HG02610 (cell line): ENCODE results near the gene TMPRSS6.

Experiments used
- ATAC-seq: cut with Tn5 transposase; IDR thresholded peaks from one replicate; pipeline ENCODE4 v1.9.1; 2021; ENCODE audit warnings: mild to moderate bottlenecking, moderate library complexity; ENCODE audit not compliant: unreplicated experiment

Gene TMPRSS6

DNA sequence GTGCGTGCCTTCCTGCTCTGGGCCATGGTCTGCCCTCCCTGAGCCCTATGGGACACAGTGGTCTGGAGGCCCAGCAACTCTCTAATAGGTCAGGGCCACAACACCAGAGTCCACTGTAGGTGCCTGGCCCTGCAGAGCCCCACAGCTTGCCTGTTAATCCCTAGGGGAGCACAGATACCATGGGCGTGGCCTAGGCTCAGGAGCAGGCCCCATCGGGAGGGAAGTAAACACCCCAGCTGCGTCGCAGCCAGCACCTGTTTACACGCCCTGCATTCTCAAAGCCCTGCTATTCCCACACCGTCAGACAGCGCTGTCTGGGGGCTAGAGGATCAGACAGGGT, 55.5 kb downstream of the TMPRSS6 start:
- no peak for ATAC-seq

DNA sequence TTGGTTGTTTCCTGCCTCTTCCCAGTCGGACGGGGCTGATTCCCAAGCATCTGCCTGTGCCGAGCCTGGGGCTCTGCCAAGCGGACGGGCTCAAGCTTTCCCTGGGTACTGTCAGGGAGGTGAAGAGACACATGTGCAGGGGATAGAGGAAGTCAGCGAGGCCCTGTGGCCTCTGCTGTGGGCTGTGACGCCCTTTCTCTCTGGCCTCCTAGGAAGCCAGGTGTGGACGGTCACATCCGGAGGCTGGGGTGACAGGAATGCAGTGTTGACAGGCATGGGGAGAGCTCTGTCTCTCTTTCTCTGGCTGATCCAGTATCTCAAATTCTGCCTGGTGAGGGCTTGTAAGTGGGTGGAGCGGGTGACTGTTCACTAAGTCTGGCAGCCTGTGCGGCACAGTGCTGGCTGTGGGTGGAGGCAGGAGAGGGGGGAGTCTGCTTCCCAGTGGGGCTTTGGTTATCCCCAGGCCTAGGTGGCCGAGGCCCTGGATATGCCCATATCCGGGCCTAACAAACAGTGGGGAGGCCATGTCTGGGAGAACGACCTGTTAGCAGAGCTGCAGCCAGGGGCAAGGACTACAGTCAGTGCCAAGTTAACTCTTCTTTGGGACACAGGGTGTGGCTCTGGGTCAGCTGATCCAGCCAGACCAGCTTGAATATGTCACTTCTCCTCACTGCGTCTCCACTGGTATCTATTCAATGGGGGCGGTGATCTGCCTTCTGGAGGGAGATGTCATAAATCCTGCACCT, 56.0 kb downstream of the TMPRSS6 start:
- no peak for ATAC-seq

DNA sequence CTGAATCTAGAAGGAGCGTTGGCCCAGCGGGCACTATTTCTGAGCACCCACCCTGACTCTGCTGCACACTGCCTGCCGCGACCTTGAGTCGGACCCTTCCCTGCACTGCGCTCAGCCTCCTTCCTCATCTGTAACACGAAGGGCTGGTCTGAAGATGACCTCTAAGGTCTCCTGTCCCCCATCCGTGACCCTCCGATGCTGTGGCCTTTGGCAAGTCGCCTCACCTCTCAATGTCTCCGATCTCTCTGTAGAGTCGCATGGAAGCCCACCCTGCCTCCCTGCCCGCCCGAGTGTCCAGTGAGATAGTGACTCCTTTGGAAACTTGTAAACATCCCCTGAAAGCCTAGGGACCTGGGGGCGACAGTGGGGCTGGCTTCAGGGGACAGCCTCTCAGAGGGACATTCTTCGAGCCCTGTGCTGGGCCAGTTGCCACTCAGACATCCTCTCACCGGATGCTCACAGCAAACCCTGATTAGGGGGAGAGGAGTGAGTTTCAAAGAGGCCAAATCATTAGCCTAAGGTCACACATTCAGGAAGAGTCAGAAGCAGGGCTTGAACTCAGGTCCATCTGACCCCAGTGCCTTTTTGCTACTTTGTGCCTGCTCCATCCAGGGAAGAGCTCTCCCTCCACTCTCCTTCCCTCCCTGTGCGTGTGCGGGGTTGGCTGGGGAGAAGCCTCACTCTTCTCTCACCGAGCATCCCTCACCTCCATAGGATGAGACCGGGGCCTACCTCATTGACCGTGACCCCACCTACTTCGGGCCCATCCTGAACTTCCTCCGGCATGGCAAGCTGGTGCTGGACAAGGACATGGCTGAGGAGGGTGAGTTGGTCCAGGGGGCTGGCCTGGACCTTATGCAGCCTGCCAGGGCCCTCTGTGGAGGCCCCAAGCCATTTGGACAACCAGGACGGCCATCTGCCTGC, 56.9 kb downstream of the TMPRSS6 start:
- ATAC-seq = no peak

DNA sequence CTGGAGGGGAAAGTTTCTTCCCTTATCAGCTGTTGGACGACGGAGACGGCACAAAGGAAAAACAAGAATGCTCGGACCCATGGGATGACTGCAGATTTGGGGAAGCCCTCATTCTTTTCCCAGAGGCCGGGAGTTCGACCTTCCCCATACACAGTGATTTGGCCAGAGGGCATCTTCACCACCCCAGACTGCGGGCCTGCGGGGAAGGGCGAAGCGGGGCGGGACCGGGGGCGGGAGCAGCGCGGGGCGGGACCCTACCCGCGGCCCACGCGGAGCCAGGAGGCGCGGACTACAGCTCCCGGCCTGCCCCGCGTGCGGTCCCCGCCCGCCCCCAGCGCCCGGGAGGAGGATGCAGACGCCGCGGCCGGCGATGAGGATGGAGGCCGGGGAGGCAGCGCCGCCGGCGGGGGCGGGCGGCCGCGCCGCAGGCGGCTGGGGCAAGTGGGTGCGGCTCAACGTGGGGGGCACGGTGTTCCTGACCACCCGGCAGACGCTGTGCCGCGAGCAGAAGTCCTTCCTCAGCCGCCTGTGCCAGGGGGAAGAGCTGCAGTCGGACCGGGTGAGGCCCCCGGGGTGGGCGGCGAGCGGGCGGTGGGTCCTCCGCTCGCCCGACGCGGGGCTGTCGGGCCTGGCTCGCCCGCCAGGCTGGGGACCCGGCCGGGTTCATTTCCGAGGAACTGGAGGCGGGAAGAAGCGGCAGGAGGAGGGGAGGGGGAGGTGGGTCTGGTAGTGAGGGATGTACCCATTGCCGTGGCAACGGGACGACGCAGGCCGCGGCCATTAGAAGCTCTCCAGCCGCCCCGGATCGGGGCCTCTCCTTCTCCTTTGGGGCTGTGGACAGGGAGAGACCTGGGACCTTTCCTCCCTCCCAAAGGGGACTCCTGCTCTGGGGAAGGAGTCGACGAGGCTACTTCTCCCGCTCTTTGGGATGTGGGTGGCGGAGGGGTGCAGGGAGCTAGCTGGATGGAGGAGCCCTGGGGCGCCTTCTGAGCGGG, 57.8 kb downstream of the TMPRSS6 start, which contains the start of gene KCTD17:
KCTD17 (plus strand) TSS at position 352 of the 995 bp plus-strand sequence; CDS start at position 371, 19 bp downstream.
- peak; percentile 87 for ATAC-seq

DNA sequence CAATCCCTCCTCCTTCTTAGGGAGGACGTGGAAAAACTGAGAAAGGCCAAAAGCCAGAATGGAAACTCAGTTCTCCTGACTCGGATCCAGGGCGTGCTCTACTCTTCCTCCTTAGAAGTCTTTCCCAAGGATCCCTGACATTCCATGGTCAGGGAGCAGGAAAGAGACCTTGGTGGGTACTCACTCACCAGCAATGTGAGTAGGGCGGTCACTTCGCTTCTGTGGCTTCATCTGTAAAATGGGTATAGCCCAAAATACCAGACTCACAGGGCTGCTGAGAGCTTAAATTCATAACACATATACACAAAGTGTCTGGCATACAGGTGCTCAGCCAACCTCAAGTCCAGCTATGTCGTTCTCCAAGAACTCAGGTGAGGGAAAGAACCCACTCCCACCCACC, 58.6 kb downstream of the TMPRSS6 start:
- no peak for ATAC-seq

DNA sequence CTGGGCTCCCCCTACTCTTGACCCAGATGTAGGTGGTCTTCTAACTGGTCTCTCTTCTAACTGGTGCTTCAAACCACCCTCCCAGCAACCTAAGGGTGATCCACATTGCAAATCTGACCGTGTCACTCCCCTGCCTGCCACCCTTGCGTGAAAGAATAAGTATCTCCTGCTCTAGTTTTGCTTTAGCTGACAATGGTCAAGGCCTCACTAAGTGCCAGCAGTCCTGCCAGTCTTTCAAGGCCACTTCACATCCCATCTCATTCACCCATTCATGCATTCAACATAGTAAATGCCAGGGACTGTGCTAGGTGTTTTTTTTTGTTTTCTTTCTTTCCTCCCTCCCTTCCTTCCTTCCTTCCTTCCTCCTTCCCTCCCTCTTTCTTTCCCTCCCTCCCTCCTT, 60.3 kb downstream of the TMPRSS6 start:
- no peak for ATAC-seq

DNA sequence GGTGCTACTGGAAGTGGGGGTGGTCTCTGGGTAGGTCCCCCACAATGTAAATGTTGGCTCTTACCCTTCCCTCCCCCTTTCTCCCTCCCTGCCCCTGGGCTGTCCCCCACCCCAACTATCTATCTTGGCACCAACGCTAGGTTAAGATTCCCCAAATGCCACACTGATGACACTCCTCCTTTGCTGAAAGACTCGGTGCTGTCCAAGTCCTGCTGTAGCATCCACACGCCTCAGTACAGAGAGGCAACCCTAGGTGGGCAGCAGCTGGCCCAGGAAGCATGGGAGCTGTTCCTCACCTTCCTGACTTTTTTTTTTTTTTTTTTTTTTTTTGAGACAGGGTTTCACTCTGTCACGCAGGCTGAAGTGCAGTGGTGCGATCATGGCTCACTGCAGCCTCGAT, 61.4 kb downstream of the TMPRSS6 start:
- no peak for ATAC-seq

DNA sequence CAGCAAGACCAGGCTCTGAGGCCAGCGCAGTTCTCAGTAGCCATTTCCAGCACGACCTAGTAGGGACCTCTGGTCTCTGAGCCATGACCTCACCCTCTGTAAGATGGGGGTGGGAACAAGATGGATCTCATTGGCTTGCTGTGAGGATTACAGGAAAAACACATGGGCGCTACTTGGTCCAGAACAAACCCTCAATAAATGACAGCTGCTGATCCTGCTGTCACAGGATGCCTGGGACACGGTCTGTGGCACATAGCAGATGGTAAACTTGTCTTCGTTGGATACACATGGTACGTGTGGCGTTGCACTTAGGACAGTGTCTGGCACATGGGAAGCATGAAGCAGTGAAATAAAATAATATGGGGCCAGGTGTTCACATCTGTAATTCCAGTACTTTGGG, 62.5 kb downstream of the TMPRSS6 start:
- ATAC-seq = no peak

DNA sequence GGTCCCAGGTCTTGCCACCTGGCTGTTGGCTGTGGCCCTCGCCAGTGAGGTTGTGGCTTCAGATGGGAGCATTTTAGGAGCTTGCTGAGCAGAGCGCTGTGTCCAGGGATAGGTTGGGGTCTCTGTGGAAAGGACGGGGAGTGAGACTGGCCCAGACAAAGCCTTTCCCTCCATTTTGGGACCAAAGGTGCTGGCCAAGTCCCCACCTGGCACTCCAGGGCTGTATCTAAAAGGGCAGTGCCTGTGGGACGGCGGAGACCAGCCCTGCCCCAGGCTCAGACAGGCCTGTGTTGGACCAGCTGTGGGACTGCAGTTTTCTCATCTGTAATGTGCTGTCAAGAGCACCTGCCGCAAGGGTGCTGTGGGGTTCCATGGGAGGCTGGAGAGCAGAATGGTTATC, 62.9 kb downstream of the TMPRSS6 start:
- no peak for ATAC-seq

DNA sequence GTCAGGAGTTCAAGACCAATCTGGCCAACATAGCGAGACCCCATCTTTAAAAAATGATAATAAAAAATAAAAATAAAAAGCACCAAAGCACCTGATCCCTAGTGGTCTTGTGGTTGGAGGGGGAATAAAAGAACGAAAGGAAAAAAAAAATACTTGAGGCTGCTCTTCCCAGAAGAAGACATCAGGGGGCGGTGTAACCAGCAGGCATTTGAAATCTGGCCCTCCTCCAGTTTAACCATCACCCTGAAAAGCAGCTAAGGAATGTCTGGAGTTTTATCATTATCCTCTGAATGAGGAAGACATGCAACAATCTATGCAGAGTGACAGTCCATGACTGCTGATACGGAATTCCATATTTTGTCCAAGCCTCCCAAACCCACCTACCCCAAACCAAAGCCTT, 63.6 kb downstream of the TMPRSS6 start:
- no peak for ATAC-seq

DNA sequence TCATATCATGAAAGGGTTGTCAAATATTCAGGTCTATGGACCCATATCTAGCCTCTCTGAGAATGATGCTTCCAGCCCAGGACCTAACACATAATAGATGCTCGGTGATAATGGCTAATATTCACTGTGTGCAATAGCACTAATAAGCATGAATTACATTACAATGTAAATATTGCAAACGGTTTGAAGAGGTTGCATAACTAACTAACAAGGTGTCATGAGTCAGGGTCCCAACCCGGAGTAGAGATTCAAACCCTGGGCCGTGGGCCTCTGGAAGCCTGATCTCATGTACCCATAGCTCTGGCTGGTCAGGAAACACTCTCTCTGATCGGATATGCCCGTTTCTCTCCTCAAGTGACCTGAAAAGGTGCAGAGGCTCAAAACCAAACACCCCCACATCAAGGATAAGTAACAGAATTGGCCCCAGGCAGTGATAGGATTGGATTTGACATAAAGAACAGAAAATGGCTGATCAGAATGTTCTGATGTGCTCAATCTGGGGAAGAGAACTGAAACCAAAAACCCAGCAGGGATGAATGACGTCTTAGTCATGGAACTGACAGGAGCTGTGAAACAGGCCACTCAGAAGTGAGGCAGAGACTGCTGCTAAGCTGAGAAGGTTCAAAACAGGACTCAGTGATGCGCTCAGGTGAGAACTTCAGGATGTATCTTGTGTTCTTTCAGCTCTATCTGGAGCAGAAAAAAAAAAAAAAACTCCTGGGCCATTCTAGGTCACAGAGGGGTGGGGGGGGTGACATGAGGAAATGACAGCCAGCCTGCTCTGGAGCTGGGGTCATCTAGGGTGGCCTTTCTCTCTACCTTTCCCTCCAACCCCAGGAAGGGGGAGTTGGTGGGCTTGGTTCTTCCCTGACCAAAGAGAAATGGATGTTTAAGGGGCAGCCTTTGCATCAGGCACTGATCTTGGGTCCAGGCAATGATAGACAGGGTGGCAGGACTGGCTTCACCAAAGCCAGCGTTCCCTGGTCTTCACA, 64.6 kb downstream of the TMPRSS6 start:
- ATAC-seq = no peak

DNA sequence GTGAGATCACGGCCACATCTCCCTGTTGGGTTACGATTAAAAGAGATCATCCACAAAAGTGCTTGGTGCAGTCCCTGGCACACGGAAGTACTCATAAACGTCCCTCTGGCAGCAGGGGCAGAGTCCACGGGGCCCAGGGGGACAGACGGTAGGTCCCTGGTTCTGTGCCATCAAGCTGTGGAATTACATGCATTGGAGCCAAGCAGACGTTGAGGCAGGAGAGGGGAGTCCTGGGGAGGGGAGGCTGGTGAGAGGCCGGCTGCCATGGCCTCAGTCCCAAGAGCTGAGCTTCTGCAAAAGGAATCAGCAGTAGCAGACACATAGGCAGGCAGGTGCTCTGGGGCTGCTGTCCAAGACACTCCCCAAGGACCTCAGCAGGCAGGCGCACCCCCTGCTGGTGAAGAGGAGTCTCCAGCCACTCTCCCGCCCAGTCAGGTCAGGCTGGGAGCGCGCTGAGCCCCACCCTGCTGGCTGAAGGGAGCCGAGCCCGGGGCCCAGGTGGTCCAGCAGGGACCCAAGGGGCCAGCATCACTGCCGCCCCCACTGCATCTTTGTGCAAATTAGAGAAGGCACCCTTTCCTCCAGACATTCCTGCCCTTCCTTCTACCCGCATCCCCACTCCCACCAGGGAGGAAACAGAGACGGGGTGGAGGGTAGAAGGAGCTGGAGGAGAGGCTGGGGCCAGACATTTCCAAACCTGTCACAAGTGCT, 65.5 kb downstream of the TMPRSS6 start:
- ATAC-seq = peak; percentile 67

DNA sequence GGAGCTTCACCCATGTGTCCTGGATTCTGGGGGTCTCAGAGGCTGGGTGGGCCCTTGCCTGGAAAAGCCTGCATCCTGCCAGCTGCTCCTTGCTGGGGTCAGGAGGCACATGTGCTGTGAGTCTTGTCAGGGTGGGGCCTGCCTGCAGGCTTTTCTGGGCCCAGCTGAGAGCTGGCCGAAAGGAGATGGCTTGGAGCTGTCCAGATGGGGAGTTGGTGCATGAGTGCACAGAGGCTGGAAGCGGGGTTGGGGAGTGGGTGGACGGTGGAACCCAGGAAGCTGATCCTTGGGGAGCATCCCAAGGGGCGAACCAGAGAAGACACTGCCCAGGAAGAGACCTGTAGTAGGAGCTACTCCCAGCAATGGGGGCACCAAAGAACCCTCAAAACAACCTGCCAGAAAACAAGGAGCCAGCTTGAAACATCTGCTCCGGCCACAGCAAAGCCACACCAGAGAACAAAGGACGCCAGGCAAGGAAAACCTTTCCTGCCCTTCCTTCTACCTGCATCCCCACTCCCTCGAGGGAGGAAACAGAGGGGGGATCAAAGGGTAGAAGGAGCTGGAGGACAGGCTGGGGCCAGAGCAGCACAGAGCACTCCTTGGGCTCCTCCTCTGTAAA, 66.2 kb downstream of the TMPRSS6 start:
- no peak for ATAC-seq

DNA sequence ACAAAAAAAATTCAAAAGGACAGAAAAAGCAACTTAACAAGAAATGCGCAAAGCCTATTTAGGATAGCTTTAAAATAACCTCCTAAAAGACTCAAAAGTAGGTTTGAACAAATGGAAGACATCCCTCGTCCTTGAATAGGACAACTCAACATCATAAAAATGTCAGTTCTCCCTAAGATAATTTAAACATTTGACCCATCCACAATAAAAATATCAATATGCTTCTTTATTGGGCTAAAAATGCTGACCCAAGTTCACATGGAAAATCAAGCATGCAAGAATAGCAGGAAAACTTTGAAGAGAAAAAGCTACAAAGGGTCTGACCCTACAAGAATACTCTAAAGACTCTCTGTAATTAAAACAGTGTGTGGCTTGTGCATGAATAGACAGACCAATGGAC, 70.0 kb downstream of the TMPRSS6 start:
- ATAC-seq = no peak

DNA sequence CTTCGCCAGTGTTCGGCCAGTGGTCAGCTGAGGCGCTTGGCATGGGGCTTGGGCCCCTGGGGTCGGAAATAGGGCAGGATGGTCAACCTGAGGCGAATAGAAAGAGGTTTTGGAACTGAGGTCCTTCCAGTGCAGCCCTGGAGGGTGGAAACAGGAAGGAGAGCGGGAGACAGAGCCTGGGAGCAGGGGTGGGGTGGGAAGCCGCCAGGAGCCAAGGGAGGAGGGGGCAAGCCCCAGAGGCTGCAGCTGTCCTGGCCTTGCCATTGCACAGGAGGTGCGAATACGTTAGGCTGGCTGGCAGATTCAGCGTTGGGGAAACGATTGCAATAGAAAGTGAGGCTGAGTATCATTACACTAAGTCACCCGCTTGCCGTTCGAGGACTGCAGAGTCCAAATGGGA, 71.8 kb downstream of the TMPRSS6 start:
- no peak for ATAC-seq

DNA sequence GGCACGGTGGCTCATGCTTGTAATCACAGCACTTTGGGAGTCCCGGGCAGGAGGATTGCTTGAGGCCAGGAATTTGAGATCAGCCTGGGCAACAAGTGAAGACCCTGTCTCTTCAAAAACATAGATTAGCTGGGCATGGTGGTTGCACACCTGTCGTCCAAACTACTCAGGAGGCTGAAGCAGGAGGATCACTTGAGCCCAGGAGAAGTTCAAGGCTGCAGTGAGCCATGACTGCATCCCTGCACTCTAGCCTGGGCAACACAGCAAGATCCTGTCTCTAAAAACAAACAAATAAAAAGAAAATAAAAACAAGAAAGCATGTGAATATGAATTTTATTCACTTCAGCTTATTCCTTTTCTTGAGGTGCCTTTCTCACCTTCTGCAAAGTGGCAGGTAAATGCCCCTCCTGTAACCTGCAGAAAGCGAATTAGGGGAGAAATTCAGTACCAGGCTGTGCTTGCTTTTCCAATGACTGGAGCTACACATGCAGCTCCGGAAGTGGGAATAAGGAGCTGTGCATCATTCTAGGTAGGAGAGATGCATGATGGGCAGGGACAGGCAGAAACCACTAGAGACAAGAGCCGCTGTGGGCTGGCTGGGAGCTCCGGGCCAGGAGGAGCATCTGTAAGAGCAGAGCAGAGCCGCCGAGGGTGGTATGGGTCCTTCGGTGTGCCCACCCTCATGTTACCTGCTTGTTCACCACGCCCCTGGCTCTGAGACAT, 72.7 kb downstream of the TMPRSS6 start:
- no peak for ATAC-seq

DNA sequence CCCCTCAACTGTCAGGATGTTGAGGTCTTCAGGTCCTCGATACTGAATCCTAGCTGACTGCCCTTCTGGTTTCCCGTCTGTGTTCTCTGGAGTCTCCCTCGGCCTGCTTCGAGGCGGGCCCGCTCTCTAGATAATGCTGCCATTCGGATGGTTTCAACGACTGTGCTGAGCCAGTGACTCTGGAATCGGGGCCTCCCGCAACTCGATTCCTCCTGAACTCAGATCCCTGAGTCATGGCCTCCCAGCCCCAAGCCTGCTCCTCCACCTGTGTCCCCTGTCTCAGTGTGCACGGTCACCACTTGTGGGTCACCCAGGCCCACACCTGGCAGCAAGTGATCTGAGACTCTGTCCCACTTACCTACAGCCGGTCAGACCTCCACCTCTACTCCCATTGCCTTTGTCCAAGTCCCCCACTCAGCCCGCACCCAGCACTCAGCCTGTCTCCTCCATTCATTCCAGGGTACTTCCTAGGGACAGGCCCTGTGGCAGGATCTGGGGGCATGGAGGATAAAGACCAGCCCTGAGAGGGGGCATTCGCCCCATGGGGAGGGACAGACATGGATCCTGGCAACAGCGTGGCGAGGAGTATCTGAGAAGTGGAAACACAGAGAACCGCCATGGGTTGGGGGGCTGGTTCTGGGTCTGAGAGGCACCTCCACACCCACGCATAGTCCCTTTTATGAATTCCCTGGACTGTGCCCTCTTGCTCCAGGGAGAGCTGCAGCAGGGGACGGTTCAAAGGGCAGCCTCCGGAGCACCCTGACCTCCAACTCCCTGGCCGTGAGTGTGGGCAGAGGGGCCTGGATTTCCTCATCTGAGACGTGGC, 75.7 kb downstream of the TMPRSS6 start:
- ATAC-seq = no peak
